ENCODE measurements around the gene FBXW4. TPM values are rescaled to one million over a fixed set of nuclear protein-coding genes. Genes with fewer than 3 reads are reported as not detected.

Gene FBXW4
- polyA plus RNA-seq, 10 donors, result 35.6 to 52.0 (median 43.7) TPM

- DNase-seq, result no peak
These were observed 13.9 kb upstream of the FBXW4 start for GRCh38 chr10:101708870-101709269.

- DNase-seq, result no peak
These were observed 13.1 kb upstream of the FBXW4 start for GRCh38 chr10:101708073-101708472.

GRCh38 chr10:101704331-101704730 is 9.4 kb upstream of the FBXW4 start:
- no peak for DNase-seq

GRCh38 chr10:101696632-101697031 is 1.7 kb upstream of the FBXW4 start:
- DNase-seq, result no peak

GRCh38 chr10:101695404-101695890 is 477 bp upstream of the FBXW4 start:
- DNase-seq, result no peak

- DNase-seq, result peak; percentile 62 to 92 (median 69)
These were observed 844 bp downstream of the FBXW4 start for GRCh38 chr10:101693978-101694673.

GRCh38 chr10:101693651-101693977 is 1.4 kb downstream of the FBXW4 start:
- DNase-seq, result peak in 2 of 3 donors; percentile 49 to 52

GRCh38 chr10:101691081-101691480 is 3.9 kb downstream of the FBXW4 start:
- peak in 1 of 3 donors; percentile 19 for DNase-seq

DNA sequence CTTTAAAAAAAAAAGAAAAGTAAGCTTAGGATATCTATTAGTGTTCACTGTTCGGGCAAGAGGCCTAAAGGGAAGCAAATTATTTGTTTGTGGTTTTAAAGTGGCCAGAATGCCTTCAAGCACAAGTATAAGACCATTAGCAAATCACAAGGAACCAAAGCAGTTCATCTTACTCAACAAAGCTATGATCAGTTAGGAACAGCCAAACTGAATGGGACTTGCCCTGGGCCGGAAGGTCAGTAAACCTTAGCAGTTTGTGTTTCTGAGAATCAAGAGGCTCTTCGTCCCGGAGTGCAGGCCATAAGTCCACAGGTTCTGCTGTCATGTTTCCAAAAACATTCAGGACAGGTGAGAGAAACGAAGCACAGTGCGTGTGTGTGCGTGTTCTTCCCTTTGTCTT is 4.5 kb downstream of the FBXW4 start:
- DNase-seq, result no peak

DNA sequence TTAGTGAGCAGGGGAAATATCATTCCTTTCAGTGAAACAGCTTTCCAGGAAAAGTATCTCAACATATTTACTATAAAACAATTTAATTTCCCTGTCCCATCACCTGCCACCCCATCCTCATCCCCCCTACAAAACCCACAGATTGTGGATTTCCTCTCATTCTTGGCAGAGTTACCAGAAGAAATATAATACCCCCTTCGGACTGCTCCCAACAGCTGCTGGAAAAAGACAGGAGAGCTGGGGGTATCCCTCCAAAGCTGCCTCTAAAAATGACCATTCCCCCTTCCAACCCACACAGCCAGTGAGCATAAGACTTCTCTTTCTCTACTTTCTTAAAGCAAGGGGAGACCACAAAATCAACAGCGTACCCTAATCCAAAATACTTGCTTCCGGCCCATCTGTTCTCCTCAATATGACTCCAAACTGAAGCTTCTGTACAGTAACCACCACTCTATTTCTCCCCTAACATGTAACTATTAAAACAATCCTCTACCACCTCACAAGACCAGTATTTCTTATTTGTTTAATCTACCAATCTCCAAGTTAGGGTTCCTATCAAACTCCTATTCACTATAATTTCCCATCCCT is 7.8 kb downstream of the FBXW4 start:
- peak; percentile 33 to 63 (median 34) for DNase-seq

- no peak for DNase-seq
These were observed 8.6 kb downstream of the FBXW4 start for GRCh38 chr10:101686133-101686925.

DNA sequence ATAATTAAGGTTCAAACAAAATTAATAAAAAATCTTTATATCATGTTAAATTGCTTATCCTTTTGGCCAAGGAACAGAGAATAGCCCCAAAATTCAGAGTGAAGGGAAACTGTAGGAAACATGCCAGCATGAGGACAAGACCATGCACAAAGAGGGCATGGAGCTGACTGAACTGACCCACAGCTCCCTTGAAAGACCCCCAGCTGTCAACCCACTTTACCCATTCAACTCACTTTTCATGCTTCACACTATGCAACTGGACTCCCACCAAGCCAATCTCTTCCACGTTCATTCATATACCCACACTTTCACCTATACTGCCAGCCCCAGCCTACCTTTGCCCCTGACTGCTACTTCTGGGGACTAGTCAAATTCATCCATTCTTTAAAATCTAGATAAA is 10.2 kb downstream of the FBXW4 start:
- no peak for DNase-seq

DNA sequence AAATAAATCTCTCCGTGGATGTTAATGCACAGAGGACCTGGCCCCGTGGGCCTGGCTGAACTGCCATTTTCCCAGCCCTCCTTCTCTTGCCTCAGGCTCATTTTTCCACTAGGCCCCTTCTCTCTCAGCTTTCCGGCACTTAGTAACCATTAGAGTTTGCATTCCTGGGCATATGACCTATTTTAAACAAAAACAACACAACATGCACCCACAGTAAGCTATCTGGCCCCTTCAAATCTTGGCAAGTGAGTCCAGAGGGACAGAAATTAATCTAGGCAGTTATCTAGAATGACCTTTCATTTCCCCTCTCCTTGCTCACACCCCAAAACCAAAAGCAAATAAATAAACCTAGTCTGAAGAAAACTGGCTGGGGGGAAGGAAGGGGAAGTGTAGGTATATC is 11.7 kb downstream of the FBXW4 start:
- no peak for DNase-seq

DNA sequence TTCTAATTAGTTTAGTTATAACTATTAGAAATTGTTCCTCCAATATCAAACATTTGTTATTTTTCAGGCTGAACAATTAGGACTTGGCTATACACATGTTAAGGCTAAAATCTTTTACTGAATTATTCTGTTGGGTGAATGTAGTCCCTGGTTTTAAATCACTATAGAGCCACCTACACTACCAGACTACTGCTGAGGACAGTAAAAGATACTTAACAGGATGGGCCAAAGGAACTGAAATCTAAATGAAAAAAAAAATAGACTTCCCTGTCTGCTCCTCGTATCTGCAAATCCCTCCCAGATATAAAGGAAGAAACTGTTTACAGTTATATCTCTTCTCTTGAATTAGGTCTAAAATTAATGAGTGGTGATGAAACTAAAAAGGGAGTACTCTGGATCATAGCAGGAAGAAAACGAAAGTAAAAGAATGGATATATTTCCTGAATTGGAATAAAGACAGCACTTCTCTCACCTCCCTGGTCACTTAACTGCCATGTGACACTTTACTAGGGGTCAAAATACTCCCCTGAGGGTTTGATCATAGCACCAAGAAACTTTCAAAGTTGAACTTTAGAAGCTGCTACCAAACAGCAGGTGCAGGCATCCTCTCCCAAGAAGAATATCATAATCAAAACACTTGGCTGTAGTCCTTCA is 12.7 kb downstream of the FBXW4 start:
- no peak for DNase-seq

GRCh38 chr10:101676565-101676964 is 18.4 kb downstream of the FBXW4 start:
- DNase-seq, result no peak

DNA sequence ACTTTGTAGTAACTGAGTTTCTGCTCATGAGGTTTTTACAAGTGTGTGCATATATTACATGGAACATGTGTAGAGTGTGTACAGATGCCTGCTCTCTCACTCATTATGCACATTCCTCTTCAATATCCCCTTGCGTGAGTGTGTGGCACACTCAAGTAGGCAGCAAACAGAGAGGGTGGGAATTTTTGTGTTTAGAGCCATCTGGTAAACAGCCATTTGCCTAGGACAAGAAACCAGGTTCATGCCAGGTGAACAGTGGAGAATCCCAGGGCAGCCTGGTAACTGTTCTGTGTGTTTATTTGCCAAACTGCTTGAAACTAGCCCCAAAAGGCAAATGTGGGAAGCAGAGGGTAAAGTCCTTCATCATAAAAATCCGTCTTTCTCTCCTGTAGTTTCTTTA is 19.9 kb downstream of the FBXW4 start:
- DNase-seq, result no peak

GRCh38 chr10:101672536-101672935 is 22.4 kb downstream of the FBXW4 start:
- peak in 2 of 3 donors; percentile 11 to 22 for DNase-seq

- no peak for DNase-seq
These were observed 23.5 kb downstream of the FBXW4 start for GRCh38 chr10:101671453-101671852.

- no peak for DNase-seq
These were observed 24.3 kb downstream of the FBXW4 start for GRCh38 chr10:101670635-101671034.

DNA sequence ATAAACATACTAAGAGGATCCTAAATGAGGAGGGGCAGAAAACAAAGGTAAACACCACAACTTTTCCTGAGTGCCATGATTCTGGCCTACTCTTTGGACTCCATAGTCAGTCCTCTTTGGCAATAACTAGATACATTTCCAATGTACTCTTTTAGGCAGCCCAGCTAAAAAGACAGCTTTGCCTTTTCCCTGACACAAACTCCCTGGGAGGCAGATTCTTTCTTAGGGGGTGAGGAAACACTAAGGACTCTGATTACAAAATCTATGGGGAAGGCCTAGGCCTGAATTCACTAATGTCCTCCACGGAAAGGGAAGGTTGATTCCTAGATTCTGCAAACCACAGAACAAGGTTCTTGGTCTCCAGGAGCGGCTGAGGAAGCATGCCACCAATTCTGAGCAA is 25.8 kb downstream of the FBXW4 start:
- DNase-seq, result no peak

DNA sequence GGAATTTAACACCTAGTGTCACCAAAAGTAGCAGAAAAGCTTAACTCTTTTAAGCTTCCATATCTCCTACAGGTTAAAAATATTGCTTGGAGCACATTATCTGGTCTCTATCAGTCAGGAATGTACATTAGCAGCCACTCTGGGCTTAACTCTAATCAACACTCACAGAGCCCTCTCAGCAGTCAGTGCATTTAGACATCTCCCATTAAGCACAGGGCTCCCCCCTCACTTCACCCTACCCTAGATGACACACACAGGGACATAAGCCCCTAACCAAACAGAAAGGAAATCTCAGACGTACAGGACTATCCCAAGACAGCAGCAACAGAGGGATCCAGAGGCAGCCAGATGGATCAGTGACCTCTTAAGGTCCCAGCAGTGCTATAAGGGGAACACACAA is 26.4 kb downstream of the FBXW4 start:
- no peak for DNase-seq

DNA sequence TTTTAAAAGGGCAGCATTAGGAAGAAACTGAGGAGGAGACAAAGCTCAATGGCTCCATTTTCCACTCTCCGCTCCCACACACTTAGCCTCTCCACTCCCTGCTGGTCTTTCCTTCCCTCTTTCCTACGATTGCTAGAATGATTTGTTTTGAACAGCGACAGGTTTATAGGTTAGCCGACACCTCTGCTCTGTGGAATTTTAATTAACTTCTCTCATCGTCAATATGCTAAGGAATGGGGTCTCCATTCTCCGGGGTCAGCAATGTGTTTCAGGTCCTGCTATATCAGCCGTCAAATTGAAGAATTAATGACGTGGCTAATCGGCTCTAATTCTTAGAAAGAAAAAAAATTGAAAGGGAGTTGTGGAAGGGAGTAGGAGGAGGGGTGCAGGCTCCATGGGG is 28.9 kb downstream of the FBXW4 start:
- DNase-seq, result no peak

Data from muscle of back (tissue), 11 donors.